HG03196 (cell line): ENCODE results near the gene PBRM1.

Experiments
- ATAC-seq: cut with Tn5 transposase; IDR thresholded peaks from one replicate; pipeline ENCODE4 v1.9.1; 2021; ENCODE audit not compliant: unreplicated experiment

The PBRM1 gene

GRCh38 chr3:52525680-52526561, 159.8 kb downstream of the PBRM1 start:
- ATAC-seq = no peak

DNA sequence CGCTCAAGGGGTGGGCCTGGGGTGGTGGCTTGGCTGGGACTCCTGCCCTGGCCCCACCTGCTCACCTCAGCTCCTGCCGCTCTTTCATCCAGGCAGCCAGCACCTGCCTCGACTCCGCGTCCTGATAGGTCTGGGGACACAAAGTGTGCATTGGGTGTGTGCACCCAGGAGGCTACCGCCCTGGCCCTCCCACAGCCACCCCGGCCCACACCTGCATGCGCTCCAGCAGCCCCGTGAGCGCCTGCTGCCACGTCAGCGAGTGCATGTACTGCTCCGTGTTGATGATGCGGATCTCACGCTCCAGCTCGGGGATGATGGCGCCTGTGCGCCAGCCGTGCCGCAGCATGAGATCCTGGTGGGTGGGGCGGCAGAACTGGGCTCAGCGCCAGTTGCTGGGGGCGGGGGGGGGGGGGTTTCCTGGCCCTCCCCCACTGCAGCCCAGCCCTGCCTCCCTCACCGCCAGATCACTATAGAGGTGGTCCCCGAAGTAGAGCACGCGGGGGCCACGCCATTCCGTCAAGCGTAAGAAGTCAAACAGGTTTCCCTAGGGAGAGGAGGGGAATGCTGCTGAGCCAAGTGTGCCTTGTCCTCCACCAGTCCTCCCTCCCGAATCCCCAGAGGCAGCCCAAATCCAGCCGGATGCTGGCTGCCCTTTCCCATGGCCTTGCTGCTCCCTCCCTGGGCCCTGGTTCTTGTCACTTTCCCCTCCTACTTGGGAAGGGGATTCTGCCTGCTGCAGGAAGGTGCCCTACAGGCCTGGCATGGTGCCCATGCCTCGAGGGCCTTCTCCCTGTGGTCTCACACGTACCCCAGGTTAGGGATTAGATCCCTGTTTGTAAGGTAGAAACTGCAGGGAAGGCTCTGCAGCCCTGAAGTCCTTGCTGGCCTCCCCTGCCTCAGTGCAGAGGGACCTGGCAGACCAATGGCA, 160.7 kb downstream of the PBRM1 start:
- no peak for ATAC-seq

GRCh38 chr3:52524258-52524751, 161.4 kb downstream of the PBRM1 start:
- ATAC-seq = no peak

DNA sequence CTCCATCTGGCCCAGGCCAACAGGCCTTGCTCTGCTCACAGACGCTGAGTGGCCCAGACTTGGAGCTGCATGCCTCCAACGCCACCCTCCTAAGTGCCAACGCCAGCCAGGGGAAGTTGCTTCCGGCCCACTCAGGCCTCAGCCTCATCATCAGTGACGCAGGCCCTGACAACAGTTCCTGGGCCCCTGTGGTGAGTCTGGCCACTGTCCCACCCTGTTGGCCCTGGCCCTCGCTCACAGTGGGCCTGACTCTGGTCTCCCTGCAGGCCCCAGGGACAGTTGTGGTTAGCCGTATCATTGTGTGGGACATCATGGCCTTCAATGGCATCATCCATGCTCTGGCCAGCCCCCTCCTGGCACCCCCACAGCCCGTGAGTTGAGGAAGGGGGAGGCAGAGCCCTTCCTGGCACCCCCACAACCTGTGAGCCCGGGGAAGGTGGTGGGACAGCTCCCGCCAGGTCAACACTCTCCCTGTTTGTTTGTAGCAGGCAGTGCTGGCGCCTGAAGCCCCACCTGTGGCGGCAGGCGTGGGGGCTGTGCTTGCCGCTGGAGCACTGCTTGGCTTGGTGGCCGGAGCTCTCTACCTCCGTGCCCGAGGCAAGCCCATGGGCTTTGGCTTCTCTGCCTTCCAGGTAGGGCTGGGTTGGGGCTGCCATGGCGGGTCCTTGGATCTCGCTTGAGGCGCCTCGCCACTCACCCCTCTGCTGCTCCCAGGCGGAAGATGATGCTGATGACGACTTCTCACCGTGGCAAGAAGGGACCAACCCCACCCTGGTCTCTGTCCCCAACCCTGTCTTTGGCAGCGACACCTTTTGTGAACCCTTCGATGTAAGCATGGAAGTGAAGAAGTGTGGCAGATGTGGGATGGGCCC, 162.1 kb downstream of the PBRM1 start:
- no peak for ATAC-seq

GRCh38 chr3:52522651-52523251, 163.0 kb downstream of the PBRM1 start:
- ATAC-seq = no peak

GRCh38 chr3:52521881-52522650, 163.6 kb downstream of the PBRM1 start:
- no peak for ATAC-seq

GRCh38 chr3:52521488-52521824, 164.3 kb downstream of the PBRM1 start:
- no peak for ATAC-seq

GRCh38 chr3:52520716-52521487, 164.8 kb downstream of the PBRM1 start:
- ATAC-seq = no peak

DNA sequence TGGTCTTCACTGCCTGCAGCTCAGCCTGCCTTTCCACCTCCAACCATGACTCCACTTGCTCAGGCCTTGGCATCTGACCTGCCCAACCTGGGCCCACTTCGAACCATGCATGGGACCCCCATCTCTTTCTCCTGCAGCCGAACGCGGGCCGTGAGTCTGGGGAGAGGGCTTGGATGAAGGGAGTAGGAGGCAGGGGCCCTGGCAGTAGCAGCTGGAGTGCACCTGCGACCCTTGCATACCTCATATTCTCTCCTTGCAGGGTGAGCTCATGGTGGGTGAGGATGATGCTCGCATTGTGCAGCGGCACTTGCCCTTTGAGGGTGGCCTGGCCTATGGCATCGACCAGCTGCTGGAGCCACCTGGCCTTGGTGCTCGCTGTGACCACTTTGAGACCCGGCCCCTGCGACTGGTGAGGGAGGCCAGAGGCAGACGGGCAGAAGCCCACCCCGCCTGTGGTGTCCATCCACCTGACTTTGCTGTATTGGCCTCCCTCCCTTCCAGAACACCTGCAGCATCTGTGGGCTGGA, 165.5 kb downstream of the PBRM1 start:
- no peak for ATAC-seq

DNA sequence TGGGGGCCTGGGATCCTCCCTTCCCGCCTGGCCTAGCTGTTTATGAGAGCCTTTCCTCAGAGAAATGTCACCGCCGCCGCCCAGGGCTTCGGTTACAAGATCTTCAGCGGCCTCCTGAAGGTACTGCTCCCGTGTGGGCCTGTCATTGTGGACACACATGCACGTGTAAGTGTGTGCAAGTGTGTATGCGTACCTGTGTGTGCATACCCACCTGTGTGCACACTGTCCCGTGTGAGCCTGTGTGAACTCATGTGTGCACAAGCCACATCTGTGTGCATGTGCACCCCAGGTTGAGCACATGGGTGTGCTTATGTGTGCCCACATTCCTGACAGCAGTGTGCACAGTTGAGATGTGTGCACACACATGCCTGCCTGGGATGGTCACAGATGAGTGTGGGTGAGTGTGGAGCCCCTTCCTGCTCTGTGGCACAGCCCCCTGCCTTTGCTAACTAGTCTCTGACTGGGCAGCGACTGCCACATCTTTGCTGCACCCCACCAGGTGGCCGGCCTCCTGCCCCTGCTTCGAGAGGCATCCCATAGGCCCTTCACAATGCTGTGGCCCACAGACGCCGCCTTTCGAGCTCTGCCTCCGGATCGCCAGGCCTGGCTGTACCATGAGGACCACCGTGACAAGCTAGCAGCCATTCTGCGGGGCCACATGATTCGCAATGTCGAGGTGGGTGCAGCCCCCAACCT, 166.1 kb downstream of the PBRM1 start:
- no peak for ATAC-seq

GRCh38 chr3:52518723-52519444, 166.8 kb downstream of the PBRM1 start:
- no peak for ATAC-seq

DNA sequence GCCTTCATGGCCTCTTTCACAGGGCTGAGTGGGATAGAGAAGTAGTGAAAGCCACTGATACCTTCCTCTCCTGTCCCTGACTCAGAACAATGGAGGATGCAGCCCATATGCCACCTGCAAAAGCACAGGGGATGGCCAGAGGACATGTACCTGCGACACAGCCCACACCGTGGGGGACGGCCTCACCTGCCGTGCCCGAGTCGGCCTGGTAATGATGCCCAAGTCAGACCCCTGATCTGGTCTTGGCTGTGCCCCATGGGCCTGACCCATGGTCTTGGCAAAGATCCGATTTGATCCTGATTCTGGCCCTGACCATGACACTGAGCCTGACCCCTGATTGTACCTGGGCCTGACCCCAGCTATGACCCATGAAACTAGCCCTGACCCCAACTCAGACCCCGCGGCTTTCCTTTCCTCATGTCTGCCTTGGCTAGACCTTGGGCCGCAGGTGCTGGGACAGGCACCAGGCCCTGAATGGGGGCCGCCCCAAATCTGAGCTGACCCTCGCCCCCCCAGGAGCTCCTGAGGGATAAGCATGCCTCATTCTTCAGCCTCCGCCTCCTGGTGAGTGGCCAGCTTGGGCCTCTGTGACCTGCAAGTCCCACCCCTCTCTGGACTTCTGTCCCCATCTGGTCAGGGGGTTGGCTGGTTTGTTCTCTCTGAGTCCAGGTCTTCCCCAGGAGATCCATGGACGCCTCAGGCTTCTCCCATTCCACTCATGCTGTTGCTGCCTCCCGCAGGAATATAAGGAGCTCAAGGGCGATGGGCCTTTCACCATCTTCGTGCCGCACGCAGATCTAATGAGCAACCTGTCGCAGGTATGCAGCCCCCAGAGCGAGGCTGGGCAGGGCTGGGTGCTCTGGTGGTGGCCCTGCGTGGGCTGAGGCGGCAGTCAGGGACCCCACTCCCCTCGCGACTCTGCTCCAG, 167.7 kb downstream of the PBRM1 start:
- ATAC-seq = no peak

GRCh38 chr3:52516509-52517195, 169.1 kb downstream of the PBRM1 start:
- no peak for ATAC-seq

GRCh38 chr3:52515192-52515591, 170.5 kb downstream of the PBRM1 start:
- ATAC-seq = no peak

GRCh38 chr3:52514576-52514975, 171.1 kb downstream of the PBRM1 start:
- ATAC-seq = no peak

- ATAC-seq = no peak
Observed at GRCh38 chr3:52513281-52513680, 172.4 kb downstream of the PBRM1 start.
